ENCODE results near the gene PNLIPRP2. TPM values are rescaled to one million over a fixed set of nuclear protein-coding genes. Genes with fewer than 3 reads are reported as not detected.
A peak's percentile ranks its signal among the peaks of the same experiment; 100 is the strongest.

Gene PNLIPRP2
- polyA plus RNA-seq, 1 experiment, result not detected

DNA sequence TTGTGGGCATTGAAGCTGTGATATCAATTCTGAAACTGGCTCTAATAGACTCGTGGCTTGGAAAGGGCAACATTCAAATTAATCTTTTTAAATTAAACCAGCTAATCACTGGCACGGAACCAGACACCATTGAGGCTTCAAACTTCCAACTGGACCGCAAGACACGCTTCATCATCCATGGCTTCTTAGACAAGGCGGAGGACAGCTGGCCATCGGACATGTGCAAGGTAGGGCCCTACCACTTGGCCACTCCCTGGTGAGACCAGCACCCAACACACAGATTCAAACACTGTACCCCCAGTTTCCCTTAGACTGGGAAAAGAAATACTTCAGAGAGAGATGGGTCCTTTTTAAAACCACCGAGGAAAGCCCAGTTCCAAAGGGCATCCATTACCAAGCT is 5.1 kb downstream of the PNLIPRP2 start:
- POLR2A ChIA-PET, result no interaction called here
- TF ChIP-seq, protein P1, sequence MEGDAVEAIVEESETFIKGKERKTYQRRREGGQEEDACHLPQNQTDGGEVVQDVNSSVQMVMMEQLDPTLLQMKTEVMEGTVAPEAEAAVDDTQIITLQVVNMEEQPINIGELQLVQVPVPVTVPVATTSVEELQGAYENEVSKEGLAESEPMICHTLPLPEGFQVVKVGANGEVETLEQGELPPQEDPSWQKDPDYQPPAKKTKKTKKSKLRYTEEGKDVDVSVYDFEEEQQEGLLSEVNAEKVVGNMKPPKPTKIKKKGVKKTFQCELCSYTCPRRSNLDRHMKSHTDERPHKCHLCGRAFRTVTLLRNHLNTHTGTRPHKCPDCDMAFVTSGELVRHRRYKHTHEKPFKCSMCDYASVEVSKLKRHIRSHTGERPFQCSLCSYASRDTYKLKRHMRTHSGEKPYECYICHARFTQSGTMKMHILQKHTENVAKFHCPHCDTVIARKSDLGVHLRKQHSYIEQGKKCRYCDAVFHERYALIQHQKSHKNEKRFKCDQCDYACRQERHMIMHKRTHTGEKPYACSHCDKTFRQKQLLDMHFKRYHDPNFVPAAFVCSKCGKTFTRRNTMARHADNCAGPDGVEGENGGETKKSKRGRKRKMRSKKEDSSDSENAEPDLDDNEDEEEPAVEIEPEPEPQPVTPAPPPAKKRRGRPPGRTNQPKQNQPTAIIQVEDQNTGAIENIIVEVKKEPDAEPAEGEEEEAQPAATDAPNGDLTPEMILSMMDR (IDR thresholded peaks at IDR 0.05; ENCODE audit: low read depth, low read length), result no peak
- DNase-seq (ENCODE audit: low read depth, low spot score), result no peak
- H3K27ac ChIP-seq (ENCODE audit: low read depth, low read length), result no peak overlapping the region
- H3K27me3 ChIP-seq (ENCODE audit: control insufficient read depth, insufficient read depth, low read length), result peaks cover 6% of the 10 kb centered on the region
- H3K4me3 ChIP-seq (ENCODE audit: low read depth, low read length), result no peak overlapping the region
- H3K9me3 ChIP-seq (ENCODE audit: control insufficient read depth, insufficient read depth, low read length), result no peaks in the 10 kb centered on the region
- CTCF ChIA-PET, result interaction anchor here (5.9 kb wide), 1 partner anchor 162 kb away, joined by 47 read pairs; no protein-coding TSS in a partner anchor

DNA sequence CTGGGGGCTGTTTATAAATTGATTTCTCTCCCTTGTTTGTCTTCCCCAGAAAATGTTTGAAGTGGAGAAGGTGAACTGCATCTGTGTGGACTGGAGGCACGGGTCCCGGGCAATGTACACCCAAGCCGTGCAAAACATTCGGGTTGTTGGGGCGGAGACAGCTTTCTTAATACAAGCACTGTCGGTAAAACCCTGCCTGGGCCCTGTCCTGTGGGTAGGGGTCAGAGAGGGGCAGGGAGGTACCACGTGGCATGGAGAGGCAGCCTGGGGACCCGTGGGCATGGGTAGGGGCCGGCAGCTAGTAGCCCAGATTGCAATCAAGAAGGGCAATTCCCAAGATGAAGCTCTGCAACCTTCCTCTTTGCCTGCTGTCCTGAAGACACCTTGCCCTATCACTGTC is 6.1 kb downstream of the PNLIPRP2 start:
- Histone ChIP-seq H3K27ac (ENCODE audit: low read depth, low read length) (no peak overlapping the region), H3K9me3 (ENCODE audit: control insufficient read depth, insufficient read depth, low read length) (no peaks in the 10 kb centered on the region), H3K27me3 (ENCODE audit: control insufficient read depth, insufficient read depth, low read length) (peaks cover 6% of the 10 kb centered on the region), H3K4me3 (ENCODE audit: low read depth, low read length) (no peak overlapping the region)
- TF ChIP-seq, protein P1 (IDR thresholded peaks at IDR 0.05; ENCODE audit: low read depth, low read length), result no peak
- ChIA-PET CTCF (interaction anchor here (1.3 to 5.9 kb wide), 2 partner anchors 161 to 164 kb away, joined by 4 to 47 read pairs; no protein-coding TSS in a partner anchor), POLR2A (no interaction called here)
- DNase-seq (ENCODE audit: low read depth, low spot score), result no peak

DNA sequence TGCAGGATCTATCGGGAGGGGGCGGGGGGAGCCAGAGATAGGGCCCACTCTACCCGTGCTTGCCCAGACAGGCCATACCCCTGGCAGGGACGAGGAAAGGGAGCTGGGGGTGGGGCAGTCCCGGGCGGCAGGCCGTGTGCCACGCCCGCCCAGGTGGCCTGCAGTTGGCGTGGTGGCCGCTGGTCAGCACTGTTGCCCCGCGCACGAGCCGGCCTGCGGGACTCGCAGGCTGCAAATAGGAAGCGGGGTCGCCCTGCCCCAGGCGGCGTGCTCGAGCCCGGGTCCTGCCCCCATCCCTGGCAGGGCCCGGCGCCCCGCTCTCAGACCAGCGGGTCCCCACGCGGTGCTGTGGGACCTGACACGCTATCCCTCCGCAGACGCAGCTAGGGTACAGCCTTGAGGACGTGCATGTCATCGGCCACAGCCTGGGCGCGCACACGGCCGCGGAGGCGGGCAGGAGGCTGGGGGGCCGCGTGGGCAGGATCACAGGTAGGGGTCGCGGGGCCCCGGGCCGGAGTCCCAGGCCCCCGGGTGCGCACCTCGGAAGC is 6.7 kb downstream of the PNLIPRP2 start:
- TF ChIP-seq, protein P1 (IDR thresholded peaks at IDR 0.05; ENCODE audit: low read depth, low read length), result peak; percentile 45
- Histone ChIP-seq H3K27me3 (ENCODE audit: control insufficient read depth, insufficient read depth, low read length) (peaks cover 6% of the 10 kb centered on the region), H3K27ac (ENCODE audit: low read depth, low read length) (no peak overlapping the region), H3K4me3 (ENCODE audit: low read depth, low read length) (peak overlapping the region; percentile 31; the same call in 1 of the 2 replicates), H3K9me3 (ENCODE audit: control insufficient read depth, insufficient read depth, low read length) (no peaks in the 10 kb centered on the region)
- no peak for DNase-seq (ENCODE audit: low read depth, low spot score)
- ChIA-PET CTCF (interaction anchor here (0.6 to 5.9 kb wide), 3 partner anchors 161 to 605 kb away, joined by 3 to 47 read pairs (median 4); no protein-coding TSS in a partner anchor), POLR2A (no interaction called here)

DNA sequence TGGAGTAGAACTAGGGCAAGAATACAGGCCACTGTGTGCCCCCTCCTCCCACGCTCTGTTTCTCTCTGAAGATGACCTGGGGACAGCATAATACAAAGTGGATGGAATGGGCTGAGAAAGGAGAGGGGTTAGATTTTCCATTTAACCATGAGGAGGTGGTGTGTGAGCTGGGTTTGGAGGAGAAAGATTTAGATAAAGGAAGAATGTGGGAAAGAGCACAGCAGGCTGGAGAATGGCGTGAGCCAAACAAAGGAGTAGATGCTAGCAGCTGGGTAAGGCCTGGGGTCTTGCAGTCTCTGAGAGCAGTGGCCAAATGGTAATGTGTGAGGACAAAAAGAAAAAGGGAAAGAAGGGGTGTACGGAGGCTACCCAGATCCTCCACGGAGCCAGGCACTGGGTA is 8.6 kb downstream of the PNLIPRP2 start:
- no peak overlapping the region for H3K27ac ChIP-seq (ENCODE audit: low read depth, low read length)
- CTCF ChIA-PET, result interaction anchor here (1.5 to 5.9 kb wide), 2 partner anchors 159 to 185 kb away, joined by 4 to 47 read pairs; no protein-coding TSS in a partner anchor
- POLR2A ChIA-PET, result no interaction called here
- no peak for DNase-seq (ENCODE audit: low read depth, low spot score)
- no peaks in the 10 kb centered on the region for H3K9me3 ChIP-seq (ENCODE audit: control insufficient read depth, insufficient read depth, low read length)
- no peak overlapping the region for H3K4me3 ChIP-seq (ENCODE audit: low read depth, low read length)
- peaks cover 2% of the 10 kb centered on the region for H3K27me3 ChIP-seq (ENCODE audit: control insufficient read depth, insufficient read depth, low read length)
- TF ChIP-seq, protein P1 (IDR thresholded peaks at IDR 0.05; ENCODE audit: low read depth, low read length), result no peak

DNA sequence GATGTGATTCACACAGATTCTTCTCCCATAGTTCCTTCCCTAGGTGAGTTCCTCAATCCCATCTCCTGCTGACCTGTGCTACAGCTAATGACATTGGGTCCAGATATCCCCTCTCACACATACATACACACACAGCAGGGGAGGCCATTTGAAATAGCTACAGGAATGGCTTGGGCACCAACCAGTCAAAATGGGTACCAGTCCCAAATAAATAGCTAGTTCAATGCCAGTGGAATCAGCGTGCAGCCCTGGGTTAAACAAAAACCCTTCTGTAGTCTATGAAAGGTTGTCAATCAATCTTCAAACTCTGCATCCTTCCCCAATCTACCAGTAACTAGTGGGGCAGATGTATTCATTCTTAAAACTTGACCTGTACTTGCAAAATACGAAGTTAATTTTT is 9.3 kb downstream of the PNLIPRP2 start:
- POLR2A ChIA-PET, result no interaction called here
- TF ChIP-seq, protein P1 (IDR thresholded peaks at IDR 0.05; ENCODE audit: low read depth, low read length), result no peak
- CTCF ChIA-PET, result interaction anchor here (0.7 to 5.9 kb wide), 3 partner anchors 158 to 545 kb away, joined by 3 to 47 read pairs (median 4); no protein-coding TSS in a partner anchor
- no peak for DNase-seq (ENCODE audit: low read depth, low spot score)
- Histone ChIP-seq H3K27me3 (ENCODE audit: control insufficient read depth, insufficient read depth, low read length) (peaks cover 2% of the 10 kb centered on the region), H3K9me3 (ENCODE audit: control insufficient read depth, insufficient read depth, low read length) (no peaks in the 10 kb centered on the region), H3K27ac (ENCODE audit: low read depth, low read length) (no peak overlapping the region), H3K4me3 (ENCODE audit: low read depth, low read length) (no peak overlapping the region)
